ENCODE data around the gene NINL. TPM values are rescaled to one million over a fixed set of nuclear protein-coding genes. Genes with fewer than 3 reads are reported as not detected.
A peak's percentile ranks its signal among the peaks of the same experiment; 100 is the strongest.
"Not testable (repeated sequence)": the region's sequence is repeated elsewhere in the genome, so short reads cannot be mapped to it uniquely, and the experiment has no call there.

The NINL gene
- total RNA-seq, 1 donor from 2014 or later, result 86.8 TPM

- no peak for TF ChIP-seq CTCF (IDR thresholded peaks at IDR 0.05; ENCODE audit: partially characterized antibody, unreplicated experiment)
- Mint-ChIP-seq H3K9me3 (ENCODE audit: unreplicated experiment) (peaks cover 10% of the 10 kb centered on the region), H3K36me3 (ENCODE audit: unreplicated experiment) (peaks cover 7% of the 10 kb centered on the region), H3K4me1 (ENCODE audit: low read depth, unreplicated experiment) (no peaks in the 10 kb centered on the region), H3K27me3 (ENCODE audit: unreplicated experiment) (peaks cover 15% of the 10 kb centered on the region), H3K27ac (ENCODE audit: unreplicated experiment) (no peak overlapping the region), H3K4me3 (ENCODE audit: unreplicated experiment) (no peak overlapping the region)
- DNase-seq, result no peak
Measured at GRCh38 chr20:25604611-25605010, 19.3 kb upstream of the NINL start.

- not testable (repeated sequence) for H3K36me3 Mint-ChIP-seq (ENCODE audit: unreplicated experiment)
Measured at GRCh38 chr20:25602914-25603309, 17.6 kb upstream of the NINL start.

GRCh38 chr20:25602191-25602913 is 17.0 kb upstream of the NINL start:
- not testable (repeated sequence) for H3K36me3 Mint-ChIP-seq (ENCODE audit: unreplicated experiment); H3K4me3 Mint-ChIP-seq (ENCODE audit: unreplicated experiment); H3K27ac Mint-ChIP-seq (ENCODE audit: unreplicated experiment); DNase-seq; H3K4me1 Mint-ChIP-seq (ENCODE audit: low read depth, unreplicated experiment)
- H3K9me3 Mint-ChIP-seq (ENCODE audit: unreplicated experiment), result peaks cover 10% of the 10 kb centered on the region
- H3K27me3 Mint-ChIP-seq (ENCODE audit: unreplicated experiment), result peaks cover 15% of the 10 kb centered on the region

More at GRCh38 chr20:25602914-25603309, 17.6 kb upstream of the NINL start:
- not testable (repeated sequence) for H3K27ac Mint-ChIP-seq (ENCODE audit: unreplicated experiment); H3K4me1 Mint-ChIP-seq (ENCODE audit: low read depth, unreplicated experiment); DNase-seq; H3K4me3 Mint-ChIP-seq (ENCODE audit: unreplicated experiment)
- Mint-ChIP-seq H3K27me3 (ENCODE audit: unreplicated experiment) (peaks cover 15% of the 10 kb centered on the region), H3K9me3 (ENCODE audit: unreplicated experiment) (peaks cover 10% of the 10 kb centered on the region)

GRCh38 chr20:25601659-25602058 is 16.3 kb upstream of the NINL start:
- Mint-ChIP-seq H3K9me3 (ENCODE audit: unreplicated experiment) (peaks cover 10% of the 10 kb centered on the region), H3K27me3 (ENCODE audit: unreplicated experiment) (peaks cover 15% of the 10 kb centered on the region), H3K4me3 (ENCODE audit: unreplicated experiment) (no peak overlapping the region), H3K36me3 (ENCODE audit: unreplicated experiment) (peaks cover 7% of the 10 kb centered on the region), H3K27ac (ENCODE audit: unreplicated experiment) (no peak overlapping the region), H3K4me1 (ENCODE audit: low read depth, unreplicated experiment) (no peaks in the 10 kb centered on the region)
- no peak for DNase-seq
- no peak for TF ChIP-seq CTCF (IDR thresholded peaks at IDR 0.05; ENCODE audit: partially characterized antibody, unreplicated experiment)

GRCh38 chr20:25600632-25601031 is 15.3 kb upstream of the NINL start:
- TF ChIP-seq CTCF (IDR thresholded peaks at IDR 0.05; ENCODE audit: partially characterized antibody, unreplicated experiment), result no peak
- peaks cover 7% of the 10 kb centered on the region for H3K36me3 Mint-ChIP-seq (ENCODE audit: unreplicated experiment)
- peaks cover 15% of the 10 kb centered on the region for H3K27me3 Mint-ChIP-seq (ENCODE audit: unreplicated experiment)
- no peak overlapping the region for H3K27ac Mint-ChIP-seq (ENCODE audit: unreplicated experiment)
- no peak overlapping the region for H3K4me3 Mint-ChIP-seq (ENCODE audit: unreplicated experiment)
- H3K4me1 Mint-ChIP-seq (ENCODE audit: low read depth, unreplicated experiment), result no peaks in the 10 kb centered on the region
- H3K9me3 Mint-ChIP-seq (ENCODE audit: unreplicated experiment), result peaks cover 10% of the 10 kb centered on the region
- no peak for DNase-seq

- Mint-ChIP-seq H3K27me3 (ENCODE audit: unreplicated experiment) (peaks cover 4% of the 10 kb centered on the region), H3K4me1 (ENCODE audit: low read depth, unreplicated experiment) (peaks cover 18% of the 10 kb centered on the region), H3K36me3 (ENCODE audit: unreplicated experiment) (no peaks in the 10 kb centered on the region), H3K4me3 (ENCODE audit: unreplicated experiment) (no peak overlapping the region), H3K27ac (ENCODE audit: unreplicated experiment) (peak overlapping the region; percentile 22), H3K9me3 (ENCODE audit: unreplicated experiment) (no peaks in the 10 kb centered on the region)
- DNase-seq, result no peak
- no peak for TF ChIP-seq CTCF (IDR thresholded peaks at IDR 0.05; ENCODE audit: partially characterized antibody, unreplicated experiment)
Measured at GRCh38 chr20:25592135-25592852, 7.0 kb upstream of the NINL start.

- DNase-seq; H3K36me3 Mint-ChIP-seq (ENCODE audit: unreplicated experiment); H3K9me3 Mint-ChIP-seq (ENCODE audit: unreplicated experiment); H3K27me3 Mint-ChIP-seq (ENCODE audit: unreplicated experiment): not testable (repeated sequence)
- peaks cover 18% of the 10 kb centered on the region for H3K4me1 Mint-ChIP-seq (ENCODE audit: low read depth, unreplicated experiment)
- peak overlapping the region; percentile 78 for H3K27ac Mint-ChIP-seq (ENCODE audit: unreplicated experiment)
- peak overlapping the region; percentile 42 for H3K4me3 Mint-ChIP-seq (ENCODE audit: unreplicated experiment)
Measured at GRCh38 chr20:25590778-25591177, 5.4 kb upstream of the NINL start.
